HG03558 (cell line): ENCODE measurements around the gene CHMP4A.

ENCODE experiments used
- ATAC-seq: cut with Tn5 transposase; IDR thresholded peaks from one replicate; pipeline ENCODE4 v1.9.1; 2021; ENCODE audit warnings: moderate number of reproducible peaks; ENCODE audit not compliant: unreplicated experiment; ENCODE audit errors: extremely low read depth

Gene CHMP4A

DNA sequence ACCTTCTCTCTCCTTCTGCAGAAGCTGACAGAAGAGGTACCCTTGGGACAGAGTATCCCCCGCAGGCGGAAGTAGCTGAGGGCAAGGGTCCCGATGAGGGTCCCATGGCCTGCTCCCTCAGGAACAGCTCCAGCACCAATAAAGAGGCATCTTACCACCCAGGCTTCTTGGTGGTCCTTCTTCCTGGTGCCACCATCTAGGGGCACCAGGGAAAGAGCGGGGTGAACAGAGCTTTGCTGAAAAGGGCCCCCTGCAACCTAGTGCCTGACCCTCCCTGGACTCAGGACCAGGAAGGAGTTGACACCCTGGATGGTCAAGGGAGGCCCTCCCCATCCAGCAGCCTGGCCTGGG, 52.8 kb downstream of the CHMP4A start:
- ATAC-seq = no peak

DNA sequence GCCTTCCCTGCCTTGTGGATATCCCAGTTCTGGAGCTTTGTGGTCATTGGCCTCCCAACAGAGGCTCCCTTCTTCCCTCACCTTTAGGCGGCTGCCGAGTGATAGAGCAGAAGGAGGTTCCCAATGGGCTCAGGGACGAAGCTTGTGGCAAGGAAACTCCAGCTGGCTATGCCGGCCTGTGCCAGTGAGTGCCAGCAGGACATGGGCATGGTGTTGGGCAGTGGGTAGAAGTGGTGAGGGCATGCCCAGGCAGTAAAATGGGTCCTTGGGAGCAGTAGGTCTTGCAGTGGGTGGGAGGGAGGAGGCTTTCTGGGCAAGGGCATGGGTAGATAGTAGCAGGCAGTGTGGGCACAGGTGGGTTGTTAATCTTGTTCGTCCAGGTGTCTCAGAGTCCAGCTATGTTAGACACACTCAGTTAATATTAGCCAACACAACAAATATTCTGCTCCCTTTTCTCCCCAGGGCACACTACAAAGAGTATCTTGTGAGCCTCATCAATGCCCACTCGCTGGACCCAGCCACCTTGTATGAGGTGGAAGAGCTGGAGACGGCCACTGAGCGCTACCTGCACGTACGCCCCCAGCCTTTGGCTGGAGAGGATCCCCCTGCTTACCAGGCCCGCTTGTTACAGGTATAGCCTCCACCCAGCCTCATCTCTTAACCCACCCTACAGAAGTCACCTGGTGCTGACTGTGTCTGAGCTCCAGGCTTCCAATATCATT, 53.4 kb downstream of the CHMP4A start:
- no peak for ATAC-seq
